ENCODE results near the gene ANKLE2.

DNA sequence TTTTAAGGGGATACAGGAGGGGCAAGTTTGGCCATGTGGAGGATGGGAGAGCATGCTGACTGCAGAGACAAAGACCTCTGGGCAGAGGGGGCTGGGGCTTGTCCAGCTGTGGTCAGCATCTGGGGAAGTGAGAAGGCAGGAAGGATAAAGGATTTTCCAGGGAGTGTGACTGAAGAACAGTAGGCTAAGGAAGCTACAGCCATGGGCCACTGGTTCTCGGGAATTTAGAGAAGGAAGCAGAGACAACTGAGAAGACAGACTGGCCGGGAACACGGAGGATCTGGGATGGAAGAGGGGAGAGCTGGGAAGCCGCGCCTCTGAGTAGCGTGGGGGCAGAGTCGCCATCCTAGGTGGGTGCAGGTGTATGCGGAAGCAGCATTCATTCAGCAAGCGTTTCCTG is 58.0 kb downstream of the ANKLE2 start:
- no peak for TF ChIP-seq RNF2 (IDR thresholded peaks at IDR 0.05; ENCODE audit: borderline replicate concordance, low read depth)
- no peak for TF ChIP-seq SREBF2 (IDR thresholded peaks at IDR 0.05)

Data from A549 (cell line).